GM20431 (cell line): ENCODE data around the gene ZFP14.

Source experiments
- in situ Hi-C: fragments of 300-500 bp; cut with MseI, MboI; formaldehyde crosslinking; loops from one replicate; pipeline ENCODE4 v1.15.0; 2020; ENCODE audit warnings: low sequenced_read_pairs; ENCODE audit not compliant: unreplicated experiment

ZFP14 gene

DNA sequence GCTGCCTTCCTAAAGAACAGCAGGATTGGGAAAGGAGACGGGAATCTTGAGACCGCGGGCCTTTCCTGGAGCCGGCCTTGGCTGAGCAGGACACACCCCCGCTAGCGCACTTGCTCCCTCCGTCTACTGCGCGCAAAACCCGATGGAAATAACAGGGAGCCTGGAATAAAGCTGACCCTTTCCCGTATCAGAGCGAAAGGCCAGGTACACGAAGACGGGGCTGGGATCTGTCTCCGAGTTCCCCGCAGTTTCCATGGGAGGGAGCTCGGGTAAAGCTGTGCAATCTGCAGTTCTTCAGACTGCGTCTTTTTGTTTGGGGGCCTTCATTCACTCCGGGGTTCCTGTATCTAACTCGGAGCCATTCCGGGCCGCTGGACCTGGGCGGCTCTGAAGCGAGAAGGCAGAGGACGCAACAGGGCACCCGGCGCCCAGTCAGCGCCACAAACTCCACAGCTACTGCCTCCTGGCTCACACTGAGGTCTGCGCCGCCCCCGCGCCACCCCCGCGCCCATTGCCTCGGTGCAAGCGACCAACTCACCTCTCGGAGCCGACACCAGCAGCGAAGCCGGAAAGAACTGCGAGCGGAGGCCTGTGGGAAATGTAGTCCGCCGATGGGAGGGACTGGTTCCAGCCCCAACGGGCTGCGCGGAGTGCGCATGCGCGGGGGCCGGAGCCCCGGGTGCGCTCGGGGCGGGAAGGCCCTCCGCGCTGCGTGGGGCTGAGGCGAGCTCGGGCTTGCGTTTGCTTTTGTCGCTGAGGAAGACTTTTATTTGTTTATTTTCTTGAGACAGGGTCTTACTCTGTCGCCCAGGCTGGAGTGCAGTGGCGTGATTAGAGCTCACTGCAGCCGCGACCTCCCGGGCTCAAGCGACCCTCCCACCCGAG, at the start of gene ZFP14:
ZFP14 (minus strand) TSS at position 577 of the 885 bp plus-strand sequence. CDS start 11,309 bp downstream, outside the sequence.
- in situ Hi-C loops: no loop called here

DNA sequence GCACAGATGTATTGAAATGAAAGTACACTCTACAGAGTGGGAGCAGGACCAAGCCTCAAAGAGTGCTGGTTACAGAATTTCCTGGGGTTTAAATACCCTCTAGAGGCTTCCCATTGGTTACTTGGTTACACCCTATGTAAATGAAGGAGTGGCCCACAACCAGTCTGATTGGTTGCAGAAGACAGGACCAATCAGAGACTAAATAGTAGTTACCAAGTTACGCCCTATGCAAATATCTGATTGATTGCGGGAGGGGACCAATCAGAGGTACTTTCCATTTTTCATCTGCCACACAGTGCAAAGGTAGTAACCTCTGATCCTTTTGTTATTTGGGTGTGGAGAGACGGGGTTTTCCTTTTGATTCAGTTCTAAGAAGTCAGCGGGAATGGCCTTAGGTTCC, 44.9 kb upstream of the ZFP14 start:
- in situ Hi-C loops: no loop called here

DNA sequence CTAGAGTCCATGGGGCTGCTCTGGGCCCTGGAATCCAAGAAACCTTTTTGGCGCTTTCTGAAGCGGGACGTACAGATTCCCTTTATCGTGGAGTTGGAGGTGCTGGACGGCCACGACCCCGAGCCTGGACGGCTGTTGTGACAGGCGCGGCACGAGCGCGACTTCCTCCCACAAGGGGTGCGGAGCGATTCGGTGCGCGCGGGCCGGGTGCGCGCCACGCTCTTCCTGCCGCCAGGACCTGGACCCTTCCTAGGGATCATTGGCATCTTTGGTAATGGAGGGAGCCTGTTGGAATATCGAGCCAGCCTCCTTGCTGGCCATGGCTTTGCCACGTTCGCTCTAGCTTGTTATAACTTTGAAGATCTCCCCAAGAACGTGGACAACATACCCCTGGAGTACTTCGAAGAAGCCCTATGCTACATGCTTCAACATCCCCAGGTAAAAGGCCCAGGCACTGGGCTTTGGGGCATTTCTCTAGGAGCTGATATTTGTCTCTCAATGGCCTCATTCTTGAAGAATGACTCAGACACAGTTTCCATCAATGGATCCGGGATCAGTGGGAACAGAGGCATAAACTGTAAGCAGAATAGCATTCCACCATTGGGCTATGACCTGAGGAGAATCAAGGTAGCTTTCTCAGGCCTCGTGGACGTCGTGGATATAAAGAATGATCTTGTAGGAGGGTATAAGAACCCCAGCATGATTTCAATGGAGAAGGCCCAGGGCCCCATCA, 42.9 kb upstream of the ZFP14 start:
- in situ Hi-C loops: no loop called here

DNA sequence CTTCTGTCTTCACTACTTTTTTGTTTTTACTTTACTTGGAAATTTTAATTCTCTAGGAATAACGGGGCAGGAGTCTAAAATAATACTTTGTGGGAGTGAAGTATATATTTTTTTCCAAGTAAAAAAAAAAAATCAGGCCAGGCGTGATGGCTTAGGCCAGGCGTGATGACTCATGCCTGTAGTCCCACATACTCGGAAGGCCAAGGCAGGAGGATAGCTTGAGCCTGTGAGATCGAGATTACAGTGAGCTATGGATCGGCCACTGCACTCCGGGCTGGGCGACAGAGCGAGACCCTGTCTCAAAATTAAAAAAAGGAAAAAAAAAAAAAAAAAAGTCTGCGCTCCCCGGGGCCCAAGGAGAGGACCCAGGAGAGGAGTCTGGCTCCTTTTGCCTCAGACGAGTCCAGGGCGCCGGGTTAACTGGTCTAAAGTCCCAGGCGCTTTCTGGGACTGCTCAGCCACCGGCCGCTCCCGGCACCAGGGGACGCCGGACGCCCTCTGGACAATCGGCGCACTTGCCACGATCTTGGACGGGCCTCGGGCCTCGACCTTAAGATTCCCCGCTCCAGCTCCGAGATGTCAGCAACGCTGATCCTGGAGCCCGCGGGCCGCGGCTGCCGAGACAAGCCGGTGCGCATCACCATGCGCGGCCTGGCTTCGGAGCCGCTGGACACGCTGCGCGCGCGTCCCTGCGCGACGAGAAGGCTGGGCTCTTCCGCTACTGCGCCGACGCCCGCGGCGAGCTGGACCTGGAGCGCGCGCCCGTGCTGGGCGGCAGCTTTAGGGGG, 42.2 kb upstream of the ZFP14 start:
- in situ Hi-C loops: no loop called here

- in situ Hi-C loops: no loop called here
Observed at GRCh38 chr19:36418287-36419001, 39.4 kb upstream of the ZFP14 start, which contains the start of gene ZFP82. Gene ZFP82, minus strand, starts transcription at chr19:36418644. Its CDS starts 8,855 bp downstream, at chr19:36409789.

DNA sequence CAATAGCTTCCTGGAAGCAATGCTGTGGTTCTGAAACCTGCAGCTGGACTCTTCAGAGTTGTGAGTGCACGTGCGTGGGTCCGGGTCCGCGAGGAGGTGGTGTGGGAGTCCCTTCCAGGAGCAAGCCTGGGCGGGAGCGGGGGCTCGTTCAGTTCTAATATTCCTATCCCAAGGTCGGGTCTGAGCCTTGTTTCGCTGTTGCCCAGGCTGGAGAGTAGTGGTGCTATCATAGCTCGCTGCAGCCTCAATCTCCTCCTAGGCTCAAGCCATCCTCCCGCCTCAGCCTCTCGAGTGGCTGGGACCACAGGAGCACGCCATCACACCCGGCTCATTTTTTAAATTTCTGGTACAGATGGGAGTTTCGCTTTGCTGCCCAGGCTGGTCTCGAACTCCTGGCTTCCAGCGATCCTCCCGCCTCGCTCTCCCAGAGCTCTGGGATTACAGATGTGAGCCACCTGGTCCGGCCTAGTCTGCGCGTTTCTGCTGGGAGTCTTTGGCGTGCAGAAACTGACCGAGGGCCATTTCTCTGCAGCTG, 38.8 kb upstream of the ZFP14 start:
- in situ Hi-C loops: no loop called here

GRCh38 chr19:36409841-36410240, 30.8 kb upstream of the ZFP14 start:
- in situ Hi-C loops: no loop called here

- in situ Hi-C loops: no loop called here
Observed at GRCh38 chr19:36408101-36408500, 29.1 kb upstream of the ZFP14 start.

DNA sequence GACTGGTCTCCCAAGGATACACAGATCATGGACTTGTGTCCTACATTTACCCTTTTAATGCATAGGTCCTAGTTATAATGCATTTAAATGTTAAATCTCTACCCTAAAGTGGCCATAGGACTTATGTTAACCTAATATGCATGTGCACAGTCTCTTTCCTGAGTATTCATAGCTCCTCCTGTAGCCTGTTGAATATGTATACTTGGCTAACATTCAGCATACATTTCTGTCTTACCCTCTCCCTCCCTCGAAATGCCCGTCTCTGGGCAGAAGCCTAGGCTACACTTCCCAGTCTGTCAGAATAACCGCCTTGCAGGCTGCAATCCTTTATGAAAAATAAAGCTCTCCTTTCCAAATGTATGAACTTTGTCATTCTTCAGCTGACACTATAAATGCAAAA, 25.5 kb upstream of the ZFP14 start:
- in situ Hi-C loops: no loop called here

DNA sequence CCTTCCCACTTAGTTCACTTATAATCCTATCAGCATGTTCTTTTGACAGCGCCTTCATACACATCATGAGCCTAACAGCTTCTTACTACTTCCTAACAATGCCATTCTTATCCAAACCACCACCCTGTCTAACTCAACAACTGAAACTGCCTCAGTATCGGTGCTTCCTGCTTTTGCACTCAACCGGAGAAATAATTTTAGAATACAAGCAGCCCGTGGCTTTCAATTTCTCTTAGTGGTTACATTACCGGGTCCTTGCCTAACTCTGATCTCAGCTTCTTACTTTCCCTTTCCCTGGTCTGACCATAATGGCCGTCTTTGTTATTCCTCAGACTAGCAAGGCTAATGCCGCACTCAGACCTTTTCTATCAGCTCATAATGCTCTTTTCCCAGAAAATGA, 22.5 kb upstream of the ZFP14 start:
- in situ Hi-C loops: no loop called here

DNA sequence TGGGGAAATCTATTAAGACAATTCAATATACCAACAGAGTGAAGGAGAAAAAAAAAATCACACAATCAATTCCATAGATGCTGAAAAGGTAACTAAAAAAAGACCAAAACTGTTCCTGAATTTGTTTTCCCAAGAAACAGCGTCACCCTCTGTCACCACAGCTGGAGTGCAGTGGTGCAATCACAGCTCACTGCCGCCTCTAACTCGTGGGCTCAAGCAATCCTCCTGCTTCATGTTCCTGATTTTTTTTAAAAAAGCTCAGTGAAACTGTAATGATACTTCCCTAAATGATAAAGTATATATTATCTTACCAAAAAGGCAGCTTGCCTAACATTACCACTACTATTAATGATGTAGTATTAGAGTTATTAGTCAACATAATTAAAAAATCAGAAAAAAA, 19.6 kb upstream of the ZFP14 start:
- in situ Hi-C loops: no loop called here

- in situ Hi-C loops: no loop called here
Observed at GRCh38 chr19:36392916-36393673, 14.1 kb upstream of the ZFP14 start.

DNA sequence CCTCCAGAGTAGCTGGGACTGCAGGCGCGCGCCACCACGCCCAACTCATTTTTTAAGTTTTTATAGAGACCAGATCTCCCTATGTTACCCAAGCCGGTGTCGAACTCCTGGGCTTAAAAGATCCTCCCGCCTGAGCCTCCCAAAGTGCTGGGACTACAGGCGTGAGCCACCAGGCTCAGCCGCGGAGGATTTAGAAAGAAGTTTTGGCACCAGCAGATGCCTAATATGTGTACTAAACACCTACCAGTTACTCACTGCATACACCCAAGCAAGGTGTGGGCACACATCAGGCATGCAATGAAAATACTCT, 464 bp upstream of the ZFP14 start:
- in situ Hi-C loops: no loop called here

DNA sequence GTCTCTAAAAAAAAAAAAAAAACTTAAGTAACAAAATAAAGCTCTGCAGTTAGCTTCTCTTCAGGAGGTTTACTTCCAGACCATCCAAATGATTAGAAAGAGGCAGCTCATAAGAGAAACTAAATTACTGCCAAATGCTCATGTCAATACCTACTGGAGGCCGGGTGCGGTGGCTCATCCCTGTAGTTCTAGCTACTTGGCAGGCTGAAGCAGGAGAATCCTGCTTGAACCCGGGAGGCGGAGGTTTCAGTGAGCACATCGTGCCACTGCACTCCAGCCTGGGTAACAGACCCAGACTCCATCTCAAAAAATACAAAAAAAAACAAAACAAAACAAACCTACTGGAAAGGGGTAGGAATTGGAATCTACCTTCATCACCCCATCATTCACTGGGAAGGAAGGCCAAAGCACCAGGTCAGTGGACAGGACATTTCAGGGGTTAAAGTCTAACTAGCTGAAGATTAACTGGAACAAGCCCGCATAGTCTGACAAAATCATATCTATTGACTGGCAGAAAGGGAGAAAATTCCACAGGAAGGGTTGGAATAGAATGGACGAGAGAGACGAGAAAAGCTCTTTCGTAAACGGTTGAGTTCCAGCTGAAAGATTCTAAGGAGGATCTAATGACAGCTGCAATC, 1.3 kb downstream of the ZFP14 start:
- in situ Hi-C loops: no loop called here

GRCh38 chr19:36373638-36374156, 5.3 kb downstream of the ZFP14 start:
- in situ Hi-C loops: no loop called here

- in situ Hi-C loops: no loop called here
Observed at GRCh38 chr19:36371886-36372285, 7.1 kb downstream of the ZFP14 start.

DNA sequence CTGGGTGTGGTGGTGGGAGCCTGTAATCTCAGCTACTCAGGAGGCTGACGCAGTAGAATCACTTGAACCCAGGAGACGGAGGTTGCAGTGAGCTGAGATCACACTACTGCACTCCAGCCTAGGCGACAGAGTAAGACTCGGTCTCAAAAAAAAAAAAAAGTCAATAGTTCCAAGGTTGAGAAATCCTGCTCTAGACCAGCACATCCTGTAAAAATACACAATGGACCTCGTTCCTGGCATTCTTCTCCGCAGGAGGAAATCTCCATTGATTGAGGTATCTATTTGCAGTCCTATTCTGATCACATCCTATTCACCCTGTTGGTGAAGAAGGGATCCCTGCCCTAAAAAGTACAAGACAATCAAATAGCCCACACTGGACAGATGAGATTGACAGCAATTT, 15.2 kb downstream of the ZFP14 start:
- in situ Hi-C loops: no loop called here

- in situ Hi-C loops: no loop called here
Observed at GRCh38 chr19:36340786-36341372, 38.1 kb downstream of the ZFP14 start.
